ENCODE measurements around the gene ZNF471.

- TF ChIP-seq ARNT (IDR thresholded peaks at IDR 0.05) (no peak), EZH2 (conservative IDR thresholded peaks at IDR 0.05; ENCODE audit: low read depth, low read length) (no peak), CTCF (CRISPR knock-in tag; IDR thresholded peaks at IDR 0.05) (no peak), MAFF (IDR thresholded peaks at IDR 0.05; ENCODE audit: low read depth, low read length) (no peak)
Measured at GRCh38 chr19:56477429-56478338, 30.0 kb upstream of the ZNF471 start.

All from HepG2 (cell line).